ENCODE results near the gene FAHD1.

The FAHD1 gene

GRCh38 chr16:1817716-1818115, 9.3 kb upstream of the FAHD1 start:
- no peak for DNase-seq (ENCODE audit: low spot score)

- no peak for DNase-seq (ENCODE audit: low spot score)
Measured at GRCh38 chr16:1818204-1818872, 8.7 kb upstream of the FAHD1 start.

DNA sequence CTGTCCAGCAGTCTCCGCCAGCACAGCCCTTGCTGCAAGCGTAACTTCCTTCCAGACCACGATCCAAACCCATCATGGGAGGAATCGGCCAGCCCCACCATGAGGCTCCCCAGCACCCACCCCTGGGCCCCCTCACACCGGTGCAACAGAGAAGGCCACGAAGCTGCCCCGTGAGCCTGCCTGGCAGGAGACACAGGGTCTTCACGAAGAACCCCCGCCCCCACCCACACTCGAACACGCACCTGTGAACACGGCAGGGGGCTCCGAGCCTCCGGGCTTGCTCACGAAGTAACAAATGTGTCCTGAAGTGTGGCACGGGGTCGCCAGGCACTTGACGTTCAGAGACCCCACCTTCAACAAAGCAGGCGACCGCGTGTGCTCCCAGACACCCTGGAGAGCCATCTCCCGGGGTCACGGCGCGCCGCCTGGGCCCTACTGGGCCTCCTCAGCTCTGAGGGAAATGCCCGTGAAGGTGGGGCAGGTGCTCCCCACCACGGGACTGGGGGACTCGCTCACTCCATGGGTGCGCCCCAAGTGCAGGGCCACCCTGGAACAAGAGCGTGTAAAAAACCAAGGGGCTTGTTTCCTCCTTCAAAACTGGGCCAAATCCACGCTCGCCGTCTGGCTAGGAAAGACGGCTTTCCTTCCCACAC, 8.0 kb upstream of the FAHD1 start:
- DNase-seq (ENCODE audit: low spot score): no peak

DNA sequence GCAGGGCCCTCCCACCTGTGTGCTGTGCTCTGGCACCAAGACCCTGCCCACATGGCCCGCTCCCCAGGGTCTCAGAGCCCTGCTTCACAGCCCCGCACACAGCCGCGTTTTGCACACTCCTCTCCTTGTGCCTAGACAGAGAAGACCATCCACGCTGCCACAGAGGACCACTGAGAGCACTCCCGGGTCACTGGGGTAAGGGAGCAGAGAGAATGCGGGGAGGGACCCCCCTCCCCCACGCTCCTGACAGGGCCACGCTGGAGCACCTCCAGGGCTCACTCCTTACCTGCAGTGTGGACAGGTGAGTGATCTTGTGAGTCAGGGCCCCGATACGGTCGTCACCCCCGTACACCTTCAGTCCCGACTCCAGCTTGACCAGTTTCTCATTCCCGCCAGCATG, 7.4 kb upstream of the FAHD1 start:
- DNase-seq (ENCODE audit: low spot score): no peak

DNA sequence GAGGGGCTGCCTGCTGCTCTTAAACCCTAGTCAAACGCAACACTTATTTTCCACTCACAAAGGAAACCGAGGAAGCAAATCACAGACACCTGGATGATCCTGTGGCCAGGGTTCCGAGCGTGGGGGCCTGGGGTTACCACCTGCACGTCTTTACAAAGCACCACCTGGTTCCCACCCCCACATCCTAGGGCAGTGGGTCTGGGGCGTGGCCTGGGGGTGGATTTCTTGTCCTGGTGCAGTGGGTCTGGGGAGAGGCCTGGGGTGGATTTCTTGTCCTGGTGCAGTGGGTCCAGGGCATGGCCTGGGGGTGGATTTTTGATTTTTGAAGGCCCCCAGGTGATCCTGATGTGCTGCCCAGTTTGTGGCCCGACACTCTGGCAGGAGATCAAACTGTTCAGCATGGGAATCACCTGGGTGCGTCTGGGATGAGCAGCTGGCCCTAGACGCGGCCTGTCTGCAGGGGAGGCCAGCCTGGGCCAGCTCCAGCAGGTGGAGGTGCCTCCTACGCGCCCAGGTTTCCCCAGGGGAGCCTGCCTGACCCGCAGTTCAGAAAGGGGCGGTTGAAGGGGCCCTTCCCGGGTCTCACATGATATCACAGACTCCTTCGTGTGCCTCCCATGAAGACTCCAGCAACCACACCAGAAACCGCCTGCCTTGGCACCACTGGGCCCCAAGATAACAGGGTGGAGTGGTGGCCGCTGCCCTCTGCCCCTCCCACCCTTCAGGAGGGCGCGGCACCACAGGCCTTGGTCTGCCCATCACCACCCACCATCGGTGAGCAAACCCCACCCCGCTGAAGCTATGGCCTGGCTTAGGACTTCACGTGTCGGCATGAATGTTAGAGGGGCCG, 6.7 kb upstream of the FAHD1 start:
- no peak for DNase-seq (ENCODE audit: low spot score)

- no peak for DNase-seq (ENCODE audit: low spot score)
Measured at GRCh38 chr16:1820946-1821290, 6.1 kb upstream of the FAHD1 start.

- peak; percentile 26 for DNase-seq (ENCODE audit: low spot score)
Measured at GRCh38 chr16:1821861-1822611, 5.0 kb upstream of the FAHD1 start.

GRCh38 chr16:1822801-1823200, 4.2 kb upstream of the FAHD1 start:
- no peak for DNase-seq (ENCODE audit: low spot score)

- peak; percentile 76 for DNase-seq (ENCODE audit: low spot score)
Measured at GRCh38 chr16:1823821-1824220, 3.2 kb upstream of the FAHD1 start.

DNA sequence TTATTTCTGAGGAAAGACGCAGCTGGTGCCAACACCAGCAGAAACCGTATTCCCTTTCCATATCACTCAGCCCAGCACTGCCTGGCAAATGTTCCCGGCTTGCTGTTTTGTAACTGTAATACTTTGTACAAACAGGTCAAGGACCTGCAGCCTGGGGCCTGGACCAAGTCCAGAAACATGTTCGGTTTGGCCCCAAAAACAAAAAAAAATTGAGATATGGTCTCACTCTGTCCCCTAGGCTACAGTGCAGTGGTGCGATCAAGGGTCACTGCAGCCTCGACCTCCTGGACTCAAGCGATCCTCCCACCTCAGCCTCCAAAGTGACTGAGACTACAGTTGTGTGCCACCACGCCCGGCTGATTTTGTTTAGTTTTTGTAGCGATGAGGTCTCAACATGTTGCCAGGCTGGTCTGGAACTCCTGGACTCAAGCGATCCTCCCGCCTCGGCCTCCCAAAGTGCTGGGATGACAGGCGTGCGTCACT, 1.6 kb upstream of the FAHD1 start:
- DNase-seq (ENCODE audit: low spot score): no peak

DNA sequence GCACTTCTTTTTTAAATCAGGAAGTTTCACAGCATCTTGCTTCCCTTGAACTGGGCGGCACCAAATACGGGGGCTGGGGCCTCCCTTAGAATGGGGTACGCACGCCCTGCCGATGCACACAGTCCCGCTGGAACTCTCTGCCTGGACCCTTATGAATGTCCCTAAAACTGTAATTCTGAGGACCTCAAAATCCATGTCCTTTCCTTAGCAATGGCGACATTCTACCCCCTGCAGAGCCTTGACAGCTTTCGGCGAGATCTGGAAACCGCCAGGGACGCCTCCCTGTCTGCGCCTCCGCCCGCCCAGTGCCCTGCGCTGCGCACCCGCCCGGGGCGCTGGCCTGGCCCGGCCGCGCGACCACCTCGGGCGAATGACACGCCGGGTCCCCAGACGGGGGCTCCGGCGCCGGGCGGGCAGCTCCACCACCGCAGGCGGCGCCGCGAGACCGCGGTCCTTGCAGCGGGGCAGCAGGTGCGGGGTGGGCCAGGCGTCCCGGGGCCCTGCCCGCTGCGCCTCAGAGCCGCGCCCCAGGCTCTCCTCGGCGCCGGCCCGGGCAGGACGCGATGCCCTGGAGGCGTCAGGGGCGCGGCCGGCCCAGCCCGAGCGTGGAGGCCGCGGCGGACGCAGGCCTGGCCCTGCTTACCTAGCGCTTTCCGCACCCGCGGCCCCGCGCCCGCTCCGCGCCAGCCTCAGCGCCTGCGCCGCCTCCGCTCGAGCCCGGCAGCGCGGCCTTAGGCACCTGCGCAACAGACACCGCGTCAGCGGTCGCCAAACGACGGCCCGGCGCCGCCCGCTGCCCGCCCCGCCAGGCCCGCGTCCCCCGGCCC, 929 bp upstream of the FAHD1 start:
- peak; percentile 79 for DNase-seq (ENCODE audit: low spot score)

GRCh38 chr16:1828645-1829410, 1.8 kb downstream of the FAHD1 start:
- DNase-seq (ENCODE audit: low spot score): peak; percentile 39

DNA sequence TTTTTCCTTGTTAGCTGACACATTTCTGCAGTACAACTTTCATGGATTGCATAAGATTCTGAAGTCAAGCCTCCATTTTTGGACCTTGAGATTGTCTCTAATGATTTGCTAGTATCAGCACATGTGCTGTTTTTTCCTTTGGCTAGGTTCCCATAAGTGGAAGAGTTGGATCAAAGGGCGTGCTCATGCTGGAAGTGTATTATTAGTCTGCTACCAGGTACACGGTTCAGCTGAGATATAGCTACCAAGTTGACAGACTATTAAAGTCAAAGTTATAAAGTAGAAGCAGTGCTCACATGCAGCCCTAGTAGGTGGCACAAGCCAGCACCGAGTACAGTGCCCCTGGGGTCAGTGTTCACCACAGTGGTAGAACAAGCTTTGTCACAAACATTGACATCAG, 3.2 kb downstream of the FAHD1 start:
- DNase-seq (ENCODE audit: low spot score): no peak

DNA sequence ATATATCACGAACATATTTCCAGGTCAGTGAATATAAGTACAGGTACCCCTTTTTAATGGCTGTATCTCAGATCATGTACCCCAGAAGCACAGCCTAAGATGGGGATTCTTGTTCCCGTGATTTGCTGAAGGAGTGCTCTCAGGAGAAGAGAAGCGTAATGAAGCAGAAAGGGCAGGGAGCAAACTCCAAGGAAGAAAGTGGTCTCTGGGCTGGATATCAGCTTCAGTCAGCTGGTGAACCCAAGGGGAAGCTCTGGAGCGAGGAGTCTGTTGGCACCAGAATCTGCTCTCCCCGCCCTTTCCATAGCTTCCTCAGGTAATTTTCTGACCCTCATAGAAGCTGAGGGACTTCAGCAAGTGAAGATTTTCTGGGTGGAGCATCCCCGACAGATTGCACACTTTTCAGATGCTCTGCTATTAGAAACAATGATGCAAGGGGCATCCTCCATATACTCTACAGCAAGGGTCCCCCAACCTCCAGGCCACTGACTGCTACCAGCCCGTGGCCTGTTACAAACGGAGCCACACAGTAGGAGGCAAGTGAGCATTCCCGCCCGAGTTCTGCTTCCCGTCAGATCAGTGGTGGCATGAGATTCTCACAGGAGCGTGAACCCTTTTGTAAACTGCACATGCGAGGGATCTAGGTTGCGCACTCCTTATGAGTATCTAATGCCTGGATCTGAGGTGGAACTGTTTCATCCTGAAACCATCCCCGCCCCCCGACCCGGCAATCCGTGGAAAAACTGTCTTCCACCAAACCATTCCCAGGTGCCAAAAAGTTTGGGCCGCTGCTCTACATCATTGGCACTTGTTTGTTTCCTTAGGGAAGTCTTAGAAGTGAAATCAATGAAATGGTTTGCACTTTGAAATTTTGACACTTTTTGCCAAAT, 4.4 kb downstream of the FAHD1 start:
- no peak for DNase-seq (ENCODE audit: low spot score)

DNA sequence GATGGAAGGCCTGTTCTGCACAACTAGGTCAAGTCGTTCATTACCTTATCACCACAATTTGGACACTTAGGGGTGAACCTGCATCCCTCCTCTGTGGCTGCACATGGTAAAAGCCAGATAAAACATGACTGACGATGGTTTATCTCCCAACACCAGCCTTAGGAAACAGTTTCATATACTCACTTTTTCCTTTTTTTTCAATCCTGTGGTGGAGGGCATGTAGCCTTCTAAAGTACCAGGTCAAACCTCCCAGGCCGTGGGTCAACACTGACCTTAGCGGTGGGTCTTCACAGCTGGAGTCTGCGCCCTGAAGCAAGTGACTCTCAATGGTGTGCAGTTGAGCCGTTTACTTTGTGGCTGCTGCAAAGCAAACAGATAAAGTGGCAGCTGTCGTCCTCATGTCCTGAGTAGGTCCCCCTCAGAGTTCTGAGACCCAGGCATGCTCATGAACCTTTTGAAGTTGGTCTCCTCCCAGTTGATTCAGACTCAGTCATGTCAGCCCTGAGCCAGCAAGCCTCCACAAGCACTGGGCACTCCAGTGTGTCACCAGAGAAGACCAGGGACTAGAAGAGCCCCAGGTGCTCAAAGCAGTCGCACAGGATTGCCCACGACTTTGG, 5.9 kb downstream of the FAHD1 start:
- no peak for DNase-seq (ENCODE audit: low spot score)

GRCh38 chr16:1834096-1834495, 7.1 kb downstream of the FAHD1 start:
- DNase-seq (ENCODE audit: low spot score): no peak

GRCh38 chr16:1839554-1839953, 12.5 kb downstream of the FAHD1 start:
- peak; percentile 12 for DNase-seq (ENCODE audit: low spot score)

GRCh38 chr16:1845985-1846384, 19.0 kb downstream of the FAHD1 start:
- no peak for DNase-seq (ENCODE audit: low spot score)

GRCh38 chr16:1846416-1846815, 19.4 kb downstream of the FAHD1 start:
- no peak for DNase-seq (ENCODE audit: low spot score)
